BLaER1 treated with 17β-estradiol and CSF1 and Interleukin-3, amounts not matched to agents 10 nM and 100 nM (cell line): ENCODE measurements around the gene CD81.

ENCODE experiments used
- H3K27ac ChIP-seq, 11 experiments: shearing (Covaris generic); formaldehyde crosslinking; 2 replicates each; pipeline ENCODE4 v1.8.1; 2022
- H3K27me3 ChIP-seq, 11 experiments: shearing (Covaris generic); formaldehyde crosslinking; 2 replicates each; pipeline ENCODE4 v1.8.1; 2022
- H3K36me3 ChIP-seq, 11 experiments: shearing (Covaris generic); formaldehyde crosslinking; 2 replicates each; pipeline ENCODE4 v1.8.1; 2022
- H3K4me1 ChIP-seq, 10 experiments: shearing (Covaris generic); formaldehyde crosslinking; 2 replicates each; pipeline ENCODE4 v1.8.1; 2022
- H3K4me2 ChIP-seq, 11 experiments: shearing (Covaris generic); formaldehyde crosslinking; 2 replicates each; pipeline ENCODE4 v1.8.1; 2022
- H3K4me3 ChIP-seq, 10 experiments: shearing (Covaris generic); formaldehyde crosslinking; 2 replicates each; pipeline ENCODE4 v1.8.1; 2022
- H3K9ac ChIP-seq, 11 experiments: shearing (Covaris generic); formaldehyde crosslinking; 2 replicates each; pipeline ENCODE4 v1.8.1; 2022
- H3K9me3 ChIP-seq, 11 experiments: shearing (Covaris generic); formaldehyde crosslinking; replicated peaks in 1 of 11; 2 replicates each; pipeline ENCODE4 v1.8.1; 2022
- H4K20me1 ChIP-seq, 11 experiments: shearing (Covaris generic); formaldehyde crosslinking; 2 replicates each; pipeline ENCODE4 v1.8.1; 2022
- Cebpa-rat ChIP-seq, 11 experiments: shearing (Covaris generic); IDR thresholded peaks; 2 replicates each; pipeline ENCODE4 v1.8.1; 2022

CD81 gene

DNA sequence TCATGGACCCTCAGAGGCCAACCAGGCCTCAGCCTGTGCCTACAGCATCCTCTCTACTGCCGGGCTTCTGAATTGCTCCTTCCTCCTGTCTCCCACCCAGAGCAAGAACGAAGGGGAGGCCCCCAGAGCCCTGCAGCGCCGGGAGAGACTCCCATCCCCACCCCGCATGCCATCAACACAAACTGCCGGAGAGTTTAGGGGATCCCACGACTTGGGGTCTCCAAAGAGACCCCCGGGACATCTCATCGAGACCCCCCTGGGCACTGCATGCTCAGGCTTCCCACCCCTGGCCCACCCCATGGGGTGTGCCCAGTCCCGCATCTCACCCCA, 8.3 kb upstream of the CD81 start:
- no peak overlapping the region for H3K9ac ChIP-seq
- no peak overlapping the region for H3K4me3 ChIP-seq
- TF ChIP-seq Cebpa-rat (IDR thresholded peaks at IDR 0.05) = no peak
- 0 out of 22 replicates have a peak overlapping the region, but pooled peaks of 1 of the 11 experiments have one; percentile 72 for H3K27ac ChIP-seq
- peaks cover 25 to 58% (median 45%) of the 10 kb centered on the region in 10 experiments for H3K4me1 ChIP-seq
- H3K27me3 ChIP-seq = no peaks in the 10 kb centered on the region
- peak overlapping the region in 7 of 11 experiments; percentile 91 to 99 (median 94); a peak in 12 of 22 replicates for H3K4me2 ChIP-seq
- H3K36me3 ChIP-seq = no peaks in the 10 kb centered on the region
- H3K9me3 ChIP-seq = peaks cover 0 to 16% (median 0%) of the 10 kb centered on the region in 11 experiments; a peak in 2 of 22 replicates
- peaks cover 0 to 7% (median 0%) of the 10 kb centered on the region in 11 experiments; a peak in 1 of 22 replicates for H4K20me1 ChIP-seq

DNA sequence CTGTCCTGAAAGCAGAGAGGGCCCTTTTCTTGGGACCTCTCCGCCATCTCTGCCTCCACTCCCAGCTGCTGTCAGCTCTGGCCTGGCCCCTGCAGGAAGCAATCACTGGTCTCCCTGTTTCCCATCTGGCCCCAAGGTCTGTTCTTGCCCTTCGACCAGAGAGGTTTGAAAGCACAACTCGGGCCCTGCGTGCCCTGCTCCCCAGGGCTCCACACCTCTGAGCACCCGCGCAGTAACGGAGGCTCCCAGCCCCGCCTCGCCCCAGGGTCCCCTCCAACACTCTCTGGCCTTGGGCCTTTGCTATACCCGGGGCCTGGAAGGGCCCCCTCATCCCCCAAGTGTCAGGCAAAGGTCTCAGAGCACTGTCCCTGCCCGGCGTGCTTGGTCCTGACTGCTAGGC, 7.8 kb upstream of the CD81 start:
- Histone ChIP-seq H3K9ac (no peak overlapping the region), H3K4me3 (no peak overlapping the region), H3K9me3 (peaks cover 0 to 16% (median 0%) of the 10 kb centered on the region in 11 experiments; a peak in 2 of 22 replicates), H3K4me2 (peak overlapping the region in 4 of 11 experiments; percentile 10 to 34 (median 20); a peak in 4 of 22 replicates), H3K36me3 (no peaks in the 10 kb centered on the region), H3K27ac (no peak overlapping the region), H3K27me3 (no peaks in the 10 kb centered on the region), H3K4me1 (peaks cover 25 to 55% (median 45%) of the 10 kb centered on the region in 10 experiments), H4K20me1 (peaks cover 0 to 7% (median 0%) of the 10 kb centered on the region in 11 experiments; a peak in 1 of 22 replicates)
- TF ChIP-seq Cebpa-rat (IDR thresholded peaks at IDR 0.05) = no peak

DNA sequence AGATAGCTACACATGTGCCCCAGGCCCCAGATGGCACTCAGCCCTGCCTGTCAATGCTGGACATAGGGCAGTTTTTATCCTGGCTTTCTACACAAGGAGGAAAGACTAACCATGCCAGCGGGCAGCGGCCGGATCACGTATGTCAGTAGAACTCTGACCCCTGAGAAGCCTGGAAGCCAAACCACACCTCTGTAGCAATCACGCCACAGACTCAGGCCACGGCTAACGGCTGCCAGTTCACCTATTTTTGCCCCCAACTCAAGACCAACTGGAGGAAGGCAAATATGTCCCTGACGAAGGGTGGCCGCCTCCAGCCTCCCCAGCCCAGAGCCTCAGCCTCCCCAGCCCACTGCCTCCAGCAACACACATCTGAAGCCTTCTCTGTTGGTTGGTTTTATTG, 7.2 kb upstream of the CD81 start:
- H3K4me2 ChIP-seq = peak overlapping the region in 2 of 11 experiments; percentile 10 to 22; a peak in 2 of 22 replicates
- H3K27me3 ChIP-seq = no peaks in the 10 kb centered on the region
- H3K4me1 ChIP-seq = peaks cover 25 to 50% (median 42%) of the 10 kb centered on the region in 10 experiments
- H3K9ac ChIP-seq = no peak overlapping the region
- no peak overlapping the region for H3K4me3 ChIP-seq
- H3K9me3 ChIP-seq = peaks cover 0 to 16% (median 0%) of the 10 kb centered on the region in 11 experiments; a peak in 2 of 22 replicates
- no peaks in the 10 kb centered on the region for H3K36me3 ChIP-seq
- no peak for TF ChIP-seq Cebpa-rat (IDR thresholded peaks at IDR 0.05)
- H4K20me1 ChIP-seq = peaks cover 0 to 7% (median 0%) of the 10 kb centered on the region in 11 experiments; a peak in 1 of 22 replicates
- no peak overlapping the region for H3K27ac ChIP-seq

DNA sequence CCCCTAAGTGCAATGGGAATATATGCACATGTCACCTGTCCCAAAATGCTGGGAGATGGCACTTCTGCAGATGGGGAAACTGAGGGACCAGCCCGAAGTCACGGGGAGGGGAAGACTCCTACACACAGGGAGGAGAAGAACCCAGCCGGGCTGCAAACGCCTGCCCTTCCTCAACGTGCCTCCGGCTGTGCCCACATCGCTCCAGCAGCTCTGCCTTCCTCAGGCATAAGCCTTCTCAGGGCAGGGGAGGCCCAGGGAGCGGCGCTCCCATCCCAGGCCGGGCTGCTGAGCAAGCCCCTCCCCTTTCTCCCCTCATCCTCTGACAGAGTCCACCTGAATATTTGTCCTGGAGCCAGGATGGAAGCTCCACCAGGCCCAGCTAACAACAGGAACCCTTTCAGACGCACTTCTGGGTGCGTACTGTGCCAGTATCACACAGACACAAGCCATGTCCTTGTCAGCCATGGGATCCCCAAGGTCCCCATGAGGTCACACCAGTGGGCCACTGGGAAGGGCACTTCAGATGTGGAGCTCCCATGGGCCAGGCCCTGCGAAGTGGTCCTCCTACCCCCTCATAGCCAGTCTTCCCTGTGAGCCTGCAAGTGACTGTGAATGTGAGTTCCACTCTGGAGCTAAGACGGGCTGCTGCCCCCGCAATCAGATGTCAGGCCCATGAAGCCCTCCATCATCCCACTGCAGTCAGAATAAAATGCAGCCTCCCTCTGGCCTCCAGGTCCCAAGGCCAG, 2.5 kb upstream of the CD81 start:
- no peak for TF ChIP-seq Cebpa-rat (IDR thresholded peaks at IDR 0.05)
- no peak overlapping the region for H3K27ac ChIP-seq
- peaks cover 0 to 16% (median 0%) of the 10 kb centered on the region in 11 experiments; a peak in 2 of 22 replicates for H3K9me3 ChIP-seq
- H3K9ac ChIP-seq = no peak overlapping the region; a peak in 1 of 22 replicates
- peaks cover 3 to 22% (median 18%) of the 10 kb centered on the region in 10 experiments for H3K4me1 ChIP-seq
- H3K36me3 ChIP-seq = peaks cover 0 to 1% (median 0%) of the 10 kb centered on the region in 11 experiments; a peak in 2 of 22 replicates
- H3K27me3 ChIP-seq = no peaks in the 10 kb centered on the region
- H3K4me2 ChIP-seq = no peak overlapping the region
- peaks cover 14 to 32% (median 27%) of the 10 kb centered on the region in 11 experiments; a peak in 21 of 22 replicates for H4K20me1 ChIP-seq
- no peak overlapping the region for H3K4me3 ChIP-seq

DNA sequence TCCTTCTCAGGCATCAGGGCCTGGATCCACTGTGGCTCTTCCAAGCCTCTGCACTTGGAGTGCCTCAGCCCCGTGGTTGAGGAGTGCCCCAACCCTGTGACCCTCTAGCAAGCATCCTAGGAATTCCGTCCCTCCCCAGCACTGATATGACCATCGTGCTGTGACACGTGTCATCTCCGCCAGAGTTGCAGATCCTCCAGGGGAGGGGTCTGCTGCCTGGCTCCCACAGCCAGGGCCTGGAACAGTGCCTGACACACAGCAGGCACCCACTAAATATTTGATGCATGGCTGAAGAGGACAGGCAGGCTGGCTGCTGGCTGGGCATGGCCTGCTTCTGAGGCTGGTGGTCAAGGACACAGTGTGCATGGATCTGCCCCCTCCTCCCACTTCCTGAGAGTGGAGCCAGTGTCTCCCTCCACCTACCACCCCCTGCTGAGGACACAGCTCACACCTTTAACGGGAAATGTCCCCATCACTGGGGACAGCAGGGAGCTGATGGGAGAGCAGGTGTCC, 1.7 kb upstream of the CD81 start:
- Histone ChIP-seq H3K4me3 (no peak overlapping the region), H3K27ac (no peak overlapping the region), H3K4me2 (no peak overlapping the region), H4K20me1 (peaks cover 22 to 39% (median 35%) of the 10 kb centered on the region in 11 experiments; a peak in 21 of 22 replicates), H3K4me1 (peaks cover 11 to 27% (median 25%) of the 10 kb centered on the region in 10 experiments), H3K9me3 (peaks cover 0 to 18% (median 0%) of the 10 kb centered on the region in 11 experiments; a peak in 9 of 22 replicates), H3K9ac (no peak overlapping the region), H3K36me3 (peaks cover 0 to 9% (median 6%) of the 10 kb centered on the region in 11 experiments; a peak in 12 of 22 replicates), H3K27me3 (no peaks in the 10 kb centered on the region)
- TF ChIP-seq Cebpa-rat (IDR thresholded peaks at IDR 0.05) = no peak

DNA sequence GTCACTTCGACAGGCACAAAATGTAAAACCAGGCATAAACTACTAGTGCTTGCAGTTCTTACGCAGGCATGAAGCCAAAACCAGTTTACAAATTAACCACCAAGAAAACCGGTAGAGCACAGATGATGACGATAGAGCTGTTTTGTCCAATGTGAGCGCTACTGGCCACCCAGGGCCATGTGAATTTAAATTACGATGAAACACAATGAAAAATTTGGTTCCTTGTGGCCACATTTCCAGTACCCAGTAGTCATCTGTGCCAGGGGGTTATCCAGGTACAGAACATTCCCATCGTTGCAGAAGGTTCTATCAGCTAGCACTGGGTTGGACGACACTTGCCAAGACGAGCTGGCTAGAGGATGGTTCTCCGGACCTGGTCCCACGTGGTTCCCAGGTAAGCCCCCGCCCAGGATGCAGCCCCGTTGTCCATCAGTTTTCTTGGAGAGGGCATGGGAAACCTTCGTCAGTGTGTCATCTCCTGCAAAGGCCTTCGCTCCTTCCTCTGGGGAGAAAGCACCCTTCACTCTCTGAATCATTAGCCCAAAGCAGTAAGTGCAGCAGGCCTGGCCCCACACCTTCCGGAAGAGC, 1.1 kb upstream of the CD81 start:
- no peak overlapping the region for H3K9ac ChIP-seq
- peaks cover 0 to 20% (median 6%) of the 10 kb centered on the region in 11 experiments; a peak in 12 of 22 replicates for H3K9me3 ChIP-seq
- no peak overlapping the region for H3K27ac ChIP-seq
- TF ChIP-seq Cebpa-rat (IDR thresholded peaks at IDR 0.05) = no peak
- H3K27me3 ChIP-seq = no peaks in the 10 kb centered on the region
- peak overlapping the region in 5 of 11 experiments; percentile 74 to 95 (median 86); a peak in 4 of 22 replicates for H3K4me2 ChIP-seq
- H3K36me3 ChIP-seq = peaks cover 0 to 15% (median 12%) of the 10 kb centered on the region in 11 experiments; a peak in 15 of 22 replicates
- H3K4me1 ChIP-seq = peaks cover 17 to 34% (median 32%) of the 10 kb centered on the region in 10 experiments
- no peak overlapping the region for H3K4me3 ChIP-seq
- peaks cover 28 to 46% (median 41%) of the 10 kb centered on the region in 11 experiments; a peak in 21 of 22 replicates for H4K20me1 ChIP-seq

DNA sequence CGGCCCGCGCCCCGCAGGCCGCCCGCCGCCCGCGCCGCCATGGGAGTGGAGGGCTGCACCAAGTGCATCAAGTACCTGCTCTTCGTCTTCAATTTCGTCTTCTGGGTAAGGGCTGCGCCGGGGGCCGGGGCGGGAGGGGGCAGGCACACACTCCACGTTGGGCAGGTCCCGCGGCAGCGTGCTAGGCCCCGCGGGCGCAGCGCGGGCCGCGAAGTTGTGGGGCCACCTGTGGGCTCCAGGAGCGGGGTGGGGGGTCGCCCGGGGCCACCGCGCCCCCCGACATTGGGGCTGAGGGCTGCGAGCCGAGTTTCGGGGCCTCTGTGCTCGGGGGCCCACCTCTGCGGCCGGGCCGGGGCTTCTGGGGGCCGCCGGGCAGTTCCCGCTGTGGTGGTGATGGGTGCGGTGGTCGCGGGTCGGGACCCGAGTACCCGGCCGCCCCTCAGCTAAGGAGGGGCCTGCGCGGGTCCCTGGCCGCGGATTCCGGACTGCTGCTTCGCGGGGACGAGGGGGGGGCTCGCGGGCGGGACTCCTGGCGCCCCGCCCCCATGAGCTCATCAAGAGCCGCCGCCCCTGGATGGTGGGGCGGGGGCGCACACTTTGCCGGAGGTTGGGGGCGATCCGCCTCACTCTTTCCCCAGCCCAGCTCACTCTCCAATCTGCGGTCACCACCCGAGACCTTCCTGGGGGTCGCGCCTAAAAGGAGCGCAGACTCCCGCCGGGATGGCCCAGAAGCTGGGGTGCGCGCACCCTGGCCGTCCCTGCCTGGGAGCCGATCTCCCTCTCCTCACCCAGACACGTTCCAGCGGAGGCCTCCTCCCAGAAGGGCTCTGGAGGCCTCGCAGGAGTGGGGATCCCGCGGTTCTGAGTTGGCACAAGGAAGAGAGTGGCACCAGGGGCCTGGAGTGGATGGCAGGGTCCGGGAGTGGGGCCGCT, 667 bp downstream of the CD81 start:
- TF ChIP-seq Cebpa-rat (IDR thresholded peaks at IDR 0.05) = no peak
- Histone ChIP-seq H3K9me3 (peaks cover 0 to 17% (median 11%) of the 10 kb centered on the region in 11 experiments; a peak in 11 of 22 replicates), H3K4me1 (peaks cover 35 to 51% (median 49%) of the 10 kb centered on the region in 10 experiments), H3K9ac (peak overlapping the region; percentile 91 to 97 (median 95)), H3K4me3 (peak overlapping the region; percentile 91 to 98 (median 97)), H3K4me2 (peak overlapping the region; percentile 83 to 100 (median 99)), H3K27ac (peak overlapping the region; percentile 81 to 93 (median 89)), H3K27me3 (no peaks in the 10 kb centered on the region), H4K20me1 (peaks cover 45 to 63% (median 58%) of the 10 kb centered on the region in 11 experiments), H3K36me3 (peaks cover 0 to 26% (median 21%) of the 10 kb centered on the region in 11 experiments; a peak in 15 of 22 replicates)
